Tibial nerve (tissue), 4 donors: Measurements from ENCODE around the gene CASKIN1.

ENCODE experiments used
- CTCF ChIP-seq, 5 experiments: fragments of 200-600 bp in 3 of 5; fragments of 450-650 bp in 2 of 5; sonication (generic) in 3 of 5; IDR thresholded peaks; one replicate each; pipeline ENCODE4 v1.5.1; 2016 to 2019; ENCODE audit warnings: antibody characterized with exemption in 5 of 5, mild to moderate bottlenecking in 3 of 5, moderate library complexity in 2 of 5
- EP300 ChIP-seq, 2 donors: sonication (generic); formaldehyde crosslinking; IDR thresholded peaks; one replicate each; pipeline ENCODE4 v1.6.1; 2017; ENCODE audit warnings: antibody characterized with exemption in 2 of 2, mild to moderate bottlenecking in 1 of 2
- POLR2A ChIP-seq, 2 donors: fragments of 450-650 bp; IDR thresholded peaks; one replicate each; pipeline ENCODE4 v1.6.1; 2017; ENCODE audit warnings: antibody characterized with exemption in 2 of 2, mild to moderate bottlenecking in 2 of 2, moderate library complexity in 2 of 2

GRCh38 chr16:2229632-2230250 lies 33.3 kb upstream of the CASKIN1 start:
- no peak for TF ChIP-seq CTCF (IDR thresholded peaks at IDR 0.05)
- TF ChIP-seq POLR2A (IDR thresholded peaks at IDR 0.05) = no peak
- TF ChIP-seq EP300 (IDR thresholded peaks at IDR 0.05) = no peak
